Prostate gland (tissue), 2 donors: ENCODE results near the gene CD86.

Experiments used
- POLR2A ChIP-seq: fragments of 450-650 bp; IDR thresholded peaks from one replicate; pipeline ENCODE4 v1.6.1; 2016; ENCODE audit warnings: antibody characterized with exemption, mild to moderate bottlenecking
- POLR2AphosphoS5 ChIP-seq: sonication (generic); formaldehyde crosslinking; IDR thresholded peaks from one replicate; pipeline ENCODE4 v1.6.1; 2017; ENCODE audit warnings: antibody characterized with exemption
- TF ChIP-seq, protein P1 (sequence below), 4 experiments: fragments of 200-600 bp in 2 of 4; fragments of 450-650 bp in 2 of 4; sonication (generic) in 2 of 4; IDR thresholded peaks; 1 replicate in 3 of 4; 2 replicates in 1 of 4; pipeline ENCODE4 v1.5.1; 2016 to 2019; ENCODE audit warnings: antibody characterized with exemption in 4 of 4, mild to moderate bottlenecking in 2 of 4, moderate library complexity in 2 of 4

DNA sequence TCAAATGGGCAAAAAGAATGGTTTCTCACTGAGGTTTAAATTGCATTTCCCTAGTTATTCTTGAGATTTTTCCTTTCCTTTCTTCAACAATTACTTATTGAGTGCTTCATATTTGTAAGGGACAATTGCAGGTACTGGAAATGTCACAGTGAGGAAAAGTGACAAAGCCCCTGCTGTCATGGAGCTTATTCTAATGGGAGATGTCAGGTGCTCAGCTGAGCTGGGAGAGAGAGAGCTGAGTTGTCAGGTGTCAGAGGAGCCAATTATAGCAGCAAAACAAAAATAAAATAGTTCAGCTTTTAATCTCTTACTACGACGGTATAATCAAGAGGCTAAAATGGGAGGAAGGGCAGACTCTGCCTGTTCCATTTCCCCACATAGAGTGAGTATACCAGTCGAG, 42.0 kb downstream of the CD86 start:
- TF ChIP-seq, protein P1, sequence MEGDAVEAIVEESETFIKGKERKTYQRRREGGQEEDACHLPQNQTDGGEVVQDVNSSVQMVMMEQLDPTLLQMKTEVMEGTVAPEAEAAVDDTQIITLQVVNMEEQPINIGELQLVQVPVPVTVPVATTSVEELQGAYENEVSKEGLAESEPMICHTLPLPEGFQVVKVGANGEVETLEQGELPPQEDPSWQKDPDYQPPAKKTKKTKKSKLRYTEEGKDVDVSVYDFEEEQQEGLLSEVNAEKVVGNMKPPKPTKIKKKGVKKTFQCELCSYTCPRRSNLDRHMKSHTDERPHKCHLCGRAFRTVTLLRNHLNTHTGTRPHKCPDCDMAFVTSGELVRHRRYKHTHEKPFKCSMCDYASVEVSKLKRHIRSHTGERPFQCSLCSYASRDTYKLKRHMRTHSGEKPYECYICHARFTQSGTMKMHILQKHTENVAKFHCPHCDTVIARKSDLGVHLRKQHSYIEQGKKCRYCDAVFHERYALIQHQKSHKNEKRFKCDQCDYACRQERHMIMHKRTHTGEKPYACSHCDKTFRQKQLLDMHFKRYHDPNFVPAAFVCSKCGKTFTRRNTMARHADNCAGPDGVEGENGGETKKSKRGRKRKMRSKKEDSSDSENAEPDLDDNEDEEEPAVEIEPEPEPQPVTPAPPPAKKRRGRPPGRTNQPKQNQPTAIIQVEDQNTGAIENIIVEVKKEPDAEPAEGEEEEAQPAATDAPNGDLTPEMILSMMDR (IDR thresholded peaks at IDR 0.05), result no peak
- no peak for TF ChIP-seq POLR2A
- no peak for TF ChIP-seq POLR2AphosphoS5
